Left ventricle myocardium superior (tissue), 1 donor: Measurements from ENCODE around the gene NDUFV3. TPM values are rescaled to one million over a fixed set of nuclear protein-coding genes. Genes with fewer than 3 reads are reported as not detected.
"Not testable (repeated sequence)": the region's sequence is repeated elsewhere in the genome, so short reads cannot be mapped to it uniquely, and the experiment has no call there.

ENCODE experiments used
- ATAC-seq: fragments of 200-7000 bp; cut with Tn5 transposase; one replicate; pipeline ENCODE4 v1.9.1; 2020; ENCODE audit warnings: mild to moderate bottlenecking, moderate library complexity
- DNase-seq: peaks from one replicate; pipeline ENCODE4 v3.0.0-alpha.2; 2020
- intact Hi-C: fragments of 100-400 bp; cut with micrococcal nuclease; formaldehyde crosslinking; loops from one replicate; pipeline ENCODE4 v1.11.0; 2022
- total RNA-seq: library from RNA; stranded (reverse); fragmentation: NEBNext Ultra II Directional; extraction: Animal tissue kit (Norgen Biotek cat#: 25700); gene quantifications from one replicate; pipeline ENCODE4 v1.2.1, GENCODE V29; 2021
- donor health status: DM: no; HTN: yes; CAD: no; lungs with severe emphysema.

NDUFV3 gene
- total RNA-seq, 1 donor from 2014 or later: 59.3 TPM

DNA sequence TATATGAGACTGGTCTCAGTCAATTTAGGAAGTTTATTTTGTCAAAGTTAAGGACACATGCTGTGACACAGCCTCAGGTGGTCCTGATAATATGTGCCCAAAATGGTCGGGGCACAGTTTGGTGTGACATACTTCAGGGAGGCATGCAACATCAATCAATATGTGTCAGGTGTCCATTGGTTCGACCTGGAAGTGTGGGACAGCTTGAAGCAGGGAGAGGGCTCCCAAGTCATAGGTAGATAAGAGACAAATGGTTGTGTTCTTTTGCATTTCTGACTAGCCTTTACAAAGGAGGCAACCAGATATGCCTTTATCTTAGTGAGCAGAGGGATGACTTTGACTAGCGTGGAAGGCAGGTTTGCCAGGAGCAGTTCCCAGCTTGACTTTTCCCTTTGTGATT is 36.9 kb downstream of the NDUFV3 start:
- DNase-seq (no peak), ATAC-seq (no peak)
- intact Hi-C loops: no loop called here

DNA sequence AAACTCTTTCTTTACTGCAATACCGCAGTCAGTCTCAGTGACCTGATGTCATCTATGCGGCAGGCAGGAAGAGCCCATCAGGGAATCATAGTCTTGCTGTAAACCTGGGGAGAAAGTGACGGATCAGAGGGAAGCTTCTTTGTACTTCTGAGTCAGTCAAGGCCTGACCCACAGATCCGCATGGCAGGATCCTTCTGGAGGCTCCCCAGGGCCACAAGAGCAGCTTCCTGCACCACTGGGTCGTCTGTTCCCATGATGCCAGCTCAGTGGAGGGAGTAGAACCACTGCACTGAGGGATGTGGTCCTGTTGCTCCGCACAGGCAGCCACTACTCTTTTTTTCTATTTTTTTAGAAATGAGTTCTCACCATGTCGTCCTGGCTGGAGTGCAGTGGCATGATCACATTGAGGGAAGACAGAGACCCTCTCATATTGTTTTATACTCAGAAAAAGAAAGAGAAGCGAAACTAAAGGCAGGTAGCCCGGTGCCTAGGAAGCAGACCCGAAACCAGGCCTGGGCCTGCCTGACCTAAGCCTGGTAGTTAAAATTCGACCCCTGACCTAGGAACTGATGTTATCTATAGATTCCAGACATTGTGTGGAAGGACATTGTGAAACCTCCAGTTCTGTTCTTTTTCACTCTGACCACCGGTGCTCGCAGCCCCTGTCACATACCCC is 38.6 kb downstream of the NDUFV3 start:
- DNase-seq (no peak), ATAC-seq (no peak)
- intact Hi-C loops: no loop called here

DNA sequence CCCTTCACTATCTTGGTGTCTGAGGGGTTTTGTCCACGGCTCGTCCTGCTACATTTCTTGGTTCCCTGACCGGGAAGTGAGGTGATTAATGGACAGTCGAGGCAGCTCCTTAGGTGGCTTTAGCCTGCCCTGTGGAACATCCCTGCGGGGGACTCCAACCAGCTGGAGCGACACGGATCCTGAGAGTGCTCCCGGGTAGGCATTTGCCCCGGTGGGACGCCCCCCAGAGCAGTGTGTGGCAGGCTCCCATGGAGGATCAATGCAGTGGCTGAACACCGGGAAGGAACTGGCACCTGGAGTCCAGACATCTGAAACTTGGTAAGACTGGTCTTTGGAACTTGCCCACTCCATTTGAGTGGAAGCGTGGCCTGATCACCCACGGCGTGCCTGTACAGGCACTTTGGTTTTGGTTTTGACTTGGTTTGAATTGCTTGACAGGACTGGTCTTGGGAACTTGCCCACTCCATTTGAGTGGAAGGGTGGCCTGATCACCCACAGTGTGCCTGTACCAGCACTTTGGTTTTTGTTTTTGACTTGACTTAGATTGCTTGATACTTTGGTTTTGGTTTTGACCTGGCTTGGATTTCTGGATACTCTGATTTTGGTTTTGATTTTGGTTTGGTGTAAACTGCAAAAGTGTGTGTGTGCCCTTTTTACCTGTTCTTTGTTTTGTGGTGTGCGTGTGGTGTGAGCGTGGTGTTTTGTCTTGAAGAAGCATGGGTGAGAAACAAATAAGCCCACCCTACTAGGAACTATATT is 39.4 kb downstream of the NDUFV3 start:
- intact Hi-C loops, ATAC-seq, DNase-seq: not testable (repeated sequence)

DNA sequence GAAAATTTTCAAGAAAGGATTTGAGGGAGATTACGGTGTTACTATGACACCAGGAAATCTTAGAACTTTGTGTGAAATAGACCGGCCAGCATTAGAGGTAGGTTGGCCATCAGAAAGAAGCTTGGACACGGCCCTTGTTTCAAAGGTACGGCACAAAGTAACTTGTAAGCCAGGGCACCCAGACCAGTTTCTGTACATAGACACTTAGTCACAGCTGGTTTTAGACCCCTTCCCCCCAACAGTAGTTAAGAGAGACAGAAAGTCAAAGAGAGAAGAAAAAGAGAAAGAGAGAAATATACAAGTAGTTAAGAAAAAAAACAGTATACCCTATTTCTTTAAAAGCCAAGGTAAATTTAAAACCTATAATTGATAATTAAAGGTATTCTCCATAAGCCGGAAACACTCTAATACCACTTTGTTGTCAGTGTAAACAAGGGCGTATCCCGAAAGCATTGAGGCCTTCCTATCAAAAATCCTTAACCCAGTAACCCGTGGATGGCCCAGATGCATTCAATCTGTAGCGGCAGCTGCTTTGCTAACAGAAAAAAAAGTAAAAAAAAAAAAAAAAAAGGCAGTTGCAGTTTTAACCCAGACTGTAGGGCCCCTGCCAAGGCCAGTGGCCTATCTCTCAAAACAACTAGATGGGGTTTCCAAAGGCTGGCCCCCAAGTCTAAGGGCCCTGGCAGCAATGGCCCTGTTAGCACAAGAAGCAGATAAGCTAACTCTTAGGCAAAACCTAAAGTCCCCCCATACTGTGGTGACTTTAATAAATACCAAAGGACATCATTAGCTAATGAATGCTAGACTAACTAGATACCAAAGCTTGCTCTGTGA is 40.2 kb downstream of the NDUFV3 start:
- ATAC-seq: peak; percentile 61
- intact Hi-C loops, DNase-seq: not testable (repeated sequence)

DNA sequence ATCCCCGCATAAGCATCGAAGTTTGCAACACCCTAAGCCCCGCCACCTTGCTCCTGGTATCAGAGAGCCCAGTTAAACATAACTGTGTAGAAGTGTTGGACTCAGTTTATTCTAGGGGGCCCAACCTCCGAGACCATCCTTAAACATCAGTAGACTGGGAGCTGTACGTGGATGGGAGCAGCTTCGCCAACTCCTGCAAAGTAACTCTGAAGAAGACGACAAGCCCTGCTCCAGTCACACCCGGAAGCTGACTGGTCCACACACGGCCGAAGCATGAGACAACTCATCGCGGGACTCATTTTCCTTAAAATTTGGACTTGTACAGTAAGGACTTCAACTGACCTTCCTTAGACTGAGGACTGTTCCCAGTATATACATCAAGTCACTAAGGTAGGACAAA is 40.9 kb downstream of the NDUFV3 start:
- ATAC-seq, DNase-seq, intact Hi-C loops: not testable (repeated sequence)

- ATAC-seq, DNase-seq, intact Hi-C loops: not testable (repeated sequence)
Measured at GRCh38 chr21:42936360-42936759, 43.3 kb downstream of the NDUFV3 start.

DNA sequence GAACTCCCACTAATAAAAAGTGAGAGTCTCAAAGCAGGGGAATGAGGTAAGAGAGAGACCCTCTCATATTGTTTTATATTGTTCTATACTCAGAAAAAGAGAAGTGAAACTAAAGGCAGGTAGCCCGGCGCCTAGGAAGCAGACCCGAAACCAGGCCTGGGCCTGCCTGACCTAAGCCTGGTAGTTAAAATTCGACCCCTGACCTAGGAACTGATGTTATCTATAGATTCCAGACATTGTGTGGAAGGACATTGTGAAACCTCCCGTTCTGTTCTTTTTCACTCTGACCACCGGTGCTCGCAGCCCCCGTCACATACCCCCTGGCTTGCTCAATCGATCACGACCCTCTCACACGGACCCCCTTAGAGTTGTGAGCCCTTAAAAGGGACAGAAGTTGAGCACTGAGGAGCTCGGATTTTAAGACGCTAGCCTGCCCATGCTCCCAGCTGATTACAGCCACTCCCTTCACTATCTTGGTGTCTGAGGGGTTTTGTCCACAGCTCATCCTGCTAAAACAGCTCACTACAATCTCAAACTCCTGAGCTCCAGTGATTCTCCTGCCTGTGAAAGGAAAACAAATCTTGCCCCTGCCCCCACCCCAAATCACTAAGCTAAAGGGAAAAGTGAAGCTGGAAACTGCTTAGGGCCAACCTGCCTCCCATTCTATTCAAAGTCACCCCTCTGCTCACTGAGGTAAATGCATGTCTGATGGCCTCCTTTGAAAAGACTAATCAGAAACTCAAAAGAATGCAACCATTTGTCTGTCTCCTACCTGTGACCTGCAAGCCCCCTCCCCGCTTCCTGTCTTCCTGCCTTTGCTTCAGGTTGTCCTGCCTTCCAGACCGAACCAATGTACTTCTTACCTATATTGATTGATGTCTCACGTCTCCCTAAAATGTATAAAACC is 44.2 kb downstream of the NDUFV3 start:
- ATAC-seq, DNase-seq, intact Hi-C loops: not testable (repeated sequence)

DNA sequence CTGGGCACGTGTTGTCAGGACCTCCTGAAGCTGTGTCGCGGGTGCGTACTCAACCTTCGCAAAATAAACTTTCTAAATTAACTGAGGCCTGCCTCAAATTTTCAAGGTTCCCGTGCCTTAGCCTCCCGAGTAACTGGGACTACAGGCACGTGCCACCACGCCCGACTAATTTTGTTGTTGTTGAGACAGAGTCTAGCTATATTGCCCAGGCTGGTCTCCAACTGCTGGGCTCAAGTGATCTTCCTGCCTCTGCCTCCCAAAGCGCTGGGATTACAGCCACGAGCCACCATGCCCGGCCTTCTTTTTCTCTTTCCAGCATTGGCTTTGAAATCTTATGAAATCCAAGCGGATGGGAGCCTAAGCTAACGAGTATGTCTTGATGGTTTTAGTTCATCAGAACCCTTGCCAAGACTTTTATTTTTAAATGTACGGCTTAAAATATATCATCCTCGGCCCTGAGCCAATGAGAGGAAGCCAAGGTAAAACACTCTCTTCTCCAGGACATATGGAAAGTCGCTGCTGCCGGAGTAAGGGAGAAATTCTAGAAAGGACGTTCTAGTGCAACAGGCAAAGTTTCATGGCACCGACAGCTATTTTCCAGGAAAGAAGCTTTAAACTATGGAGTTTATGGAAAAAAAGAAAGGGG is 45.0 kb downstream of the NDUFV3 start:
- no peak for ATAC-seq
- intact Hi-C loops: no loop called here
- no peak for DNase-seq

DNA sequence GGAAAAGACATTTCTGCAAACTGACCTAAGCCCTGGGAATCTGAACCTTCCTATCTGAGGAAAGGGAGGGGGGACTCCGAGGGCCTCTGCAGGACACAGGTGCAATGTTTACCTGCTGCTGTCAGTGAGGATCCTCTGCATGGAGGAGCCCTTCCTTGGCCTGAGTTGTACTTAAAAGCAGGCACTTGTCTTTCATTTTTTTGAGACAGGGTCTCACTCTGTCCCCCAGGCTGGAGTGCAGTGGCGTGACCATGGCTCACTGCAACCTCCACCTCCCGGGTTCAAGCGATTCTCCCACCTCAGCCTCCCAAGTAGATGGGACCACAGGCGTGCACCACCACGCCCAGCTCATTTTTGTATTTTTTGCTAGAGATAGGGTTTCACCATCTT is 45.5 kb downstream of the NDUFV3 start:
- DNase-seq, ATAC-seq, intact Hi-C loops: not testable (repeated sequence)

DNA sequence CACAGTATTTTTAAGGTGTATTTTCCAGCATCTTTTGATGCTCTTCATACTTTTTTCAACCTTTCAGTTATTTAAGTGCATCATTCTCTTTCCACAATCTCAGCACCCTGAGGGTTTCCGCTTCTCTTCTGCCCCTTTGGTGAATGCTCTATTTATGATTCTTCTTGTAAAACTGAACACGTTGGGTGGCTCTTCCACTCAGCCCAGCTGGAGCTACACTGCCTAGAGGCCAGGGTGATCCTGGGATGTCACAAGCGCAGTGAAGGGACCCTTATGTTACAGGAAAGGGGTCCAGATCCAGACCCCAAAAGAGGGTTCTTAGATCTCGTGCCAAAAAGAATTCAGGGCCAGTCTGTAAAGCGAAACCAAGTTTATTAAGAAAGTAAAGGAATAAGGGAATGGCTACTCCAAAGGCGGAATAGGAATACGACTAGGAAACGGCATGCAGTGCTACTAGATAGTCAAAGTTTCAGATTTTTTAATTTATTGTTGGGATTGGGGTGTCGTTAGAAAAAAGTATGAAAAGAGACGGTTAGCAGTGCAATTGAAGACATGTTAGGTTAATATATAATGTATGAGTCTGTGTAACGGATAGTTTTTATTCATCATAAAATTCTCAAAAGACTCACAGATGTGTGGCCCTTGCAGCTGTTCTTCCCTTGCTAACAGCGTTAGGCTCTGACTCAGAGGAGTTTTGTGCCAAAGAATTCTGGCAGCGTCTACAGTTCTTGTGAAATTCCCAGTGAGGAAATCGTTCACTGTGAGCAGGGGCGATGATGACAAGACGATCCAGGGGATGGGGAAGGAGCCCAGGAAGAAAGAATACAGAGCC is 46.7 kb downstream of the NDUFV3 start:
- peak; percentile 98 for ATAC-seq
- peak; percentile 46 for DNase-seq
- intact Hi-C loops: no loop called here

- DNase-seq (no peak), ATAC-seq (no peak)
- intact Hi-C loops: no loop called here
Measured at GRCh38 chr21:42941696-42942085, 48.6 kb downstream of the NDUFV3 start.

DNA sequence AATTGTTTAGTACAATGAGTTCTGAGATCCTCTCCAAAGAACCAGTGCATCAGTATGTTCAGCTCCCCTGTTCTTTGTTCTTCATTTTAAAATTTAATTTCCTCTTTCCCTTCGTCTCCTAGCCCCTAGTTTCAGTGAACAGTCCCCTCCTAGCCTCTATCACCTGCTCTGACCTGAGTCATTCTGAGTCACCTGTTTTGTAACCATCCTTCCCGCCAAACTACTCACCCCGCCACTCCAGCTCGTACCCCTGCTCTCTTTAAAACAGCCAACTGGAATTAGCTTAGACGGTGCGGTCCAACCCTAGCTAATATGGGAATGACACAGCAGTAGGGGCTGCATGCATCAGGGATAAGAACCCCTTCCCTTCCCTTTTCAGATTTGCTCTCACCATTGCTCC is 49.1 kb downstream of the NDUFV3 start:
- intact Hi-C loops: no loop called here
- no peak for ATAC-seq
- no peak for DNase-seq

DNA sequence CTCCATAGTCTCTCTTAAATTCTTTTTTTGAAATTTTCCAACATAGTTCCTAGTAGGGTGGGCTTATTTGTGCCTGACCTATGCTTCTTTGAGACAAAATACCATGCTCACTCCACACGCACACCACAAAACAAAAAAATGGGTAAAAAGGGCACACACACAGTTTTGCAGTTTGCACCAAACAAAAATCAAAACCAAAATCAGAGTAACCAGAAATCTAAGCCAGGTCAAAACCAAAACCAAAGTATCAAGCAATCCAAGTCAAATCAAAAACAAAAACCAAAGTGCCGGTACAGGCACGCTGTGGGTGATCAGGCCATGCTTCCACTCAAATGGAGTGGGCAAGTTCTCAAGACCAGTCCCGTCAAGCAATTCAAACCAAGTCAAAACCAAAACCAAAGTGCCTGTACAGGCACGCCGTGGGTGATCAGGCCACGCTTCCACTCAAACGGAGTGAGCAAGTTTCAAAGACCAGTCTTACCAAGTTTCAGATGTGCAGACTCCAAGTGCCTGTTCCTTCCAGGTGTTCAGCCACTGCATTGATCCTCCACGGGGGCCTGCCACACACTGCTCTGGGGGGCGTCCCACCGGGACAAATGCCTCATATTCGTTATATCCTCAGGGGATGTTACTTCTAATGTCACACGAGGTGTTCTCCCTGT is 56.1 kb downstream of the NDUFV3 start:
- ATAC-seq, DNase-seq, intact Hi-C loops: not testable (repeated sequence)

GRCh38 chr21:42951193-42951592 is 58.1 kb downstream of the NDUFV3 start:
- ATAC-seq, DNase-seq, intact Hi-C loops: not testable (repeated sequence)

DNA sequence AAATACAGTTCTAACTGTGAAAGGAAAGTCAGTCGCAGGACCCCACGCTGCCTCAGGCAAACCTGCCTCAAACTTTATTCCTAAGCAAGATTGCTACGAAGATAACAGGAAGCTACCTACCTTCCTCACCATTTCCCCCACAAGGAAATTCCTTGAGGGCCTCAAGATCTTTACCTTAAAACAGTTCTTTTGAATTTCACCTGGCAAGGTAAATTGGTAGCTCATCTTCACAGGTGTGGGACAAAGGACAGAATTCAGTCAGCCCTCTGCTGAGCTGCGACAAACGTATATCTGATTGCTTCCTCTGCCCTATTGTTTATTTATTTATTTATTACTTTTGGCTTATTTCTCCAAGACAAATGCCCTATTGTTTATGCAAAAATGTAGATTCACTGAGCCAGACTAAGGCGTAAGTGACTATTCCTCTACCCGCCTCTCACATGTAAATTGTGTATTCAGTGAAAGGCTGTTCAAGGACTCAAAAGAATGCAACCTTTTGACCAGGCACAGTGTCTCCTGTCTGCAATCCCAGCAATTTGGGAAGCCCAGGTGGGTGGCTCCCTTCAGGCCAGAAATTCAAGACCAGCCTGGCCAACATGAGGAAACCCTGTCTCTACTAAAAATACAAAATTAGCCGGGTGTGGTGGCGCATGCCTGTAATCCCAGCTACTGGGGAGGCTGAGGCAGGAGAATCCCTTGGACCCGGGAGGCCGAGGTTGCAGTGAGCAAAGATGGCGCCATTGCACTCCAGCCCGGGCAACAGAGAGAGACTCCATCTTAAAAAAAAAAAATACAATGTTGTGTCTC is 63.9 kb downstream of the NDUFV3 start:
- ATAC-seq (peak; percentile 79), DNase-seq (no peak)
- intact Hi-C loops: no loop called here

DNA sequence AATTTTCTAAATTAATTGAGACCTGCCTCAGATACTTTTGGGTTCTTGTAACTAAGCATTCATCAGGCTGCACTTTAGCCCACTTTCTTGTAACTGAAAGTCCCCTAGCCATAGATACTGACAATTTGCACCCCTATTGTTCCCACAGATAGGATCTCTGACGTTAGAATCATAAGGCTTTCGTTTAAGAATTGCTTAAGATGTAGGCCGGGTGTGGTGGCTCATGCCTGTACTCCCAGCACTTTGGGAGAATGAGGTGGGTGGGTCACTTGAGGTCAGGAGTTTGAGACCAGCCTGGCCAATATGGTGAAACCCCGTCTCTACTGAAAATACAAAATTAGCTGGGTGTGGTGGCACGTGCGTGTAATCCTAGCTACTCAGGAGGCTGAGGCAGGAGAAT is 65.0 kb downstream of the NDUFV3 start:
- intact Hi-C loops, DNase-seq, ATAC-seq: not testable (repeated sequence)
